ENCODE results near the gene RPL26.

- TF ChIP-seq CTCF (IDR thresholded peaks at IDR 0.05) = no peak
- TF ChIP-seq POLR2A (IDR thresholded peaks at IDR 0.05) = no peak
Observed at GRCh38 chr17:8380049-8380448, 2.9 kb downstream of the RPL26 start.

Data from uterus (tissue), 2 donors.